AG04450 (cell line): ENCODE data around the gene PITPNM3. TPM values are rescaled to one million over a fixed set of nuclear protein-coding genes. Genes with fewer than 3 reads are reported as not detected.

Experiments used
- CTCF ChIA-PET: fragments of 300-600, 350-600 bp; formaldehyde crosslinking; extraction: SDS; loops from one replicate; lab custom pipeline; 2022; ENCODE audit warnings: antibody characterized with exemption, inconsistent platforms; lab: Charles Lee
- POLR2A ChIA-PET: fragments of 350-600 bp; formaldehyde crosslinking; extraction: SDS; loops from one replicate; lab custom pipeline; 2021; ENCODE audit warnings: antibody characterized with exemption, inconsistent platforms; lab: Yijun Ruan, JAX
- DNase-seq: peaks from one replicate; pipeline ENCODE4 v3.0.0-alpha.2; 2011; ENCODE audit warnings: low read depth, low spot score
- H3K27ac ChIP-seq: one replicate; pipeline ENCODE4 v1.5.1; 2012; ENCODE audit warnings: low read depth, low read length, control low read depth
- H3K27me3 ChIP-seq: one replicate; pipeline ENCODE4 v1.6.0; 2012; ENCODE audit warnings: low read length; ENCODE audit not compliant: control insufficient read depth, insufficient read depth
- H3K4me3 ChIP-seq: 2 replicates; pipeline ENCODE4 v1.5.1; 2011; ENCODE audit warnings: mild to moderate bottlenecking, low read depth, low read length, control low read depth
- H3K9me3 ChIP-seq: 2 replicates; pipeline ENCODE4 v1.5.1; 2012; ENCODE audit warnings: low read length; ENCODE audit not compliant: control insufficient read depth, insufficient read depth
- CTCF ChIP-seq: IDR thresholded peaks from 2 replicates; pipeline ENCODE4 v1.5.1; 2011; ENCODE audit warnings: low read depth, low read length, control low read depth, inconsistent platforms
- polyA plus RNA-seq: library from polyadenylated mRNA; depleted of rRNA; stranded (reverse); fragments of >200 nt; gene quantifications from 2 replicates; pipeline ENCODE4 v1.2.3, GENCODE V29; 2011

PITPNM3 gene
- polyA plus RNA-seq, 1 experiment: 0.38 TPM

DNA sequence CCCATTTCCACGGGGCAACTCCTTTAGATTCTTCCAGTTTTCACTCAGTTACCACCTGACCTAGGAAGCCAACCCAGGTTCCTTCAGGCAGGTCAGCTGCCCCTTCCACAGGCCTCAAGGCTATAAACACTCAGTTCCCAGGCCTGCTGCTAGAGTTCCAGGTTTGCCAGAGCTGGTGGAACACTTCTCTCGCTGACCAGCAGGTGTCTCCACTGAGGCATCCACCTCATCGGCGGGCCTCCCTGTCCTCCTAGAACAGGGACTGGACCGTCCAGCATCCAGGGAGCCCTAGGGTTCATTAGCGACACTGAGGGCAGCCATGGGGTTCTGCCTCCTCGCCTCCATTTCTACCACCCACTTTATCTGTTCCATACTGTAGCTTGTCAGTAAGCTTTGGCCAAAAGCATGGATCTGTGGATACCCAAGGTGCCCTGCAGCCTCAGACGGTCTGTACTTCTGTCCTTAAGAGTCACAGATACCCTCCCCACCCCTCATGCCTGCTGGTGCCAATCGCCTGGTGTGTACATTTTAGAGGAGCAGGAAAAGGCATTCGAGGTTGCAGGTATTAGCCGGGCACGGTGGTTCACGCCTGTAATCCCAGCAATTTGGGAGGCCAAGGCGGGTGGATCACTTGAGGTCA lies 83.1 kb downstream of the PITPNM3 start:
- peak; percentile 33 for DNase-seq
- CTCF ChIA-PET: interaction anchor here (0.6 to 2.3 kb wide), 35 partner anchors 8 to 1596 kb away, joined by 3 to 14 read pairs (median 4); partner anchors contain the start of gene PIMREG
- Histone ChIP-seq H3K27me3 (no peaks in the 10 kb centered on the region), H3K9me3 (no peaks in the 10 kb centered on the region; the same call in 1 of the 2 replicates), H3K27ac (no peak overlapping the region), H3K4me3 (no peak overlapping the region)
- TF ChIP-seq CTCF: peak; percentile 98
- POLR2A ChIA-PET: no interaction called here

GRCh38 chr17:6472517-6472916 lies 83.8 kb downstream of the PITPNM3 start:
- H3K27ac ChIP-seq: no peak overlapping the region
- peaks cover 4% of the 10 kb centered on the region; the same call in 1 of the 2 replicates for H3K9me3 ChIP-seq
- CTCF ChIA-PET: interaction anchor here (0.6 to 2.3 kb wide), 34 partner anchors 9 to 885 kb away, joined by 3 to 14 read pairs (median 4); partner anchors contain the start of gene PIMREG
- no peak overlapping the region for H3K4me3 ChIP-seq
- POLR2A ChIA-PET: no interaction called here
- no peak for TF ChIP-seq CTCF
- H3K27me3 ChIP-seq: no peaks in the 10 kb centered on the region
- DNase-seq: no peak

DNA sequence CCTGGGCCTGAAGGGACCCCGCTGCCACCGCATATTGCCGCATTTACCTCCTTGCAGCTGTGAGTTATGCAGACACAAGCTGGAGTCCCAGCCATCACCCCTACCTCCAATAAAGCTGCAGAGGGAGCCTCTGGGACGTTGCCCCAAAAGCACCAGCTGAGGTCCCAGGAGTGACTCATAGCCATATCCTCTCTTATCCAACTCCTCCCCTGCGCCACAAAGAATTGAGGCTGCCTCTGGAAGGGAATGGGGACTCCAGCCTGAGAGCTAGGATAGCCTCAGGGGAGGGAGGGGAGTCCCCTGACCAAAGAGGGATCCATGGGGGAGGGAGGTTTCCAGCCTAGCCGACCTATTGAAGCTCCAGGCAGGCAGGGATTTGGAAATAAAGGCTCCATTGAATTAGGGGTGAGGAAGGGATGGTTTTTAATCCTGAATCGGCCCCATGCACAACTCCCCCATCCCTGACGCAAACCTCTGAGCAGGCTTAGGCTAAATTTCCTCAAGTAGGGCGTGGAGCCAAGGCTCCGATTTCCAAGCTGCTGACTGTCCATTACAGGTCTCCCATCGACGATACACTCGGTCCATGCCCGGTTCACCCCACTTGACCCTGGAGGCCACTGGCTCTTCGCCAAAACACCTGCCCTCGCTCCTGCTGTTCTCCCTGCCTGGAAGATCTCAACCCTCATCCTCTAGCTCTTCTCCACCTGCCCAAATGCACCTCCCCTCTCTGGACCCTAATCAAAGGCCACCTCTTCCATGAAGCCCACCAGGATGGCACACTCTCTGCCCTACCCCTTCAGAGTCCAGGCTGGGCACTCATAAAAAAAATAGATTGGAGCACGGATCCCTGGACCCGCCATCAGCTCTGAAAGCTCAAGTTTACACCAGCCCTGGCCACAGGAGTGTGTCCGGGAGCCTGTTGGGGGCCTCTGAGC lies 84.6 kb downstream of the PITPNM3 start:
- H3K4me3 ChIP-seq: no peak overlapping the region
- 0 out of 2 replicates have a peak, but pooled peaks have one; percentile 11 for TF ChIP-seq CTCF
- peaks cover 4% of the 10 kb centered on the region; the same call in 1 of the 2 replicates for H3K9me3 ChIP-seq
- peak; percentile 15 for DNase-seq
- POLR2A ChIA-PET: interaction anchor here (0.6 to 1.3 kb wide), 2 partner anchors 168 to 879 kb away, joined by 4 read pairs; partner anchors contain the start of gene KIAA0753
- CTCF ChIA-PET: interaction anchor here (0.5 to 2.3 kb wide), 20 partner anchors 9 to 532 kb away, joined by 3 to 11 read pairs (median 4); no protein-coding TSS in a partner anchor
- no peaks in the 10 kb centered on the region for H3K27me3 ChIP-seq
- no peak overlapping the region for H3K27ac ChIP-seq

DNA sequence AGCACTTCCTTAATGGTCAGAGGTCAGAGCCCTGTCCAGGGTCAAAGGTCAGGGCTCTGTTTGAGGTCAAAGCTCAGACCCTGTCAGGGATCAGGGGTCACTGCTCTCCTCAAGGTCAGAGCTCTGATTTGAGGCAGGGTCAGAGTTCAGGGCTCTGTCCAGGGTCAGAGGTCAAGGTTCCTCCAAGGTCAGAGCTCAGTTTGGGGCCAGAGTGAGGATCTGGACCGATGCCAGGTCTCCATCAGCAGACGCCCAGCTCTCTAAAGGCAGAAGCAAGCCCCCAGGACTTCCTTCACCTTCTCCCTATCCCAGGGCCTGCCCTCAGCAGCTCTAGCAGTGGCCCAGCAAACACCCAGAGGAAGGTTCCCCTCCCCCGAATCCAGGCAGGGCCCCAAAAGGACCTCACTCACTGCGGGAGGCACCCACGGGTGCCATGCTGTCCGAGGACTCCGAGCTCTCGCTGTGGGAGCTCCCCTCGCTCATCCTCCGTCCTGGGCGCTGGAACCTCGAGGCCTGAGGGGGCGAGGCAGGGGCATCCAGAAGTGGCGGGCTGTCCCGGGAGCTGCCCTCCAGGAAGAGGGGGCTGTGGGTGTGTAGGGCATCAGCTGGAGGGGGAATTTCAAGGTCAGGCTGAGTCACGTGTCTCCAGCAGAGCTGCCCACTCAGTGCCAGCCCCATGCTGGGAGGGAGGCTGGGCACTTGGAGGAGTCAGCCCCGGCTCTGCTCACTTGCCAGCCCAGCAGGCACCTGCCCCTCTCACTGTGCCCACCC lies 85.4 kb downstream of the PITPNM3 start:
- H3K4me3 ChIP-seq: no peak overlapping the region
- H3K9me3 ChIP-seq: peaks cover 4% of the 10 kb centered on the region; the same call in 1 of the 2 replicates
- no peak for TF ChIP-seq CTCF
- POLR2A ChIA-PET: interaction anchor here (1.3 kb wide), 1 partner anchor 169 kb away, joined by 4 read pairs; the partner anchor contains the start of gene KIAA0753
- CTCF ChIA-PET: interaction anchor here (0.6 to 1.3 kb wide), 4 partner anchors 16 to 533 kb away, joined by 3 read pairs; no protein-coding TSS in a partner anchor
- no peak for DNase-seq
- no peak overlapping the region for H3K27ac ChIP-seq
- H3K27me3 ChIP-seq: no peaks in the 10 kb centered on the region
